MM.1S (cell line): ENCODE results near the gene RUSF1.
"Not testable (repeated sequence)": the region's sequence is repeated elsewhere in the genome, so short reads cannot be mapped to it uniquely, and the experiment has no call there.

ENCODE experiments used
- DNase-seq: peaks from one replicate; pipeline ENCODE4 v3.0.0-alpha.2; 2015
- H2AFZ ChIP-seq: fragments of 300-600 bp; sonication (generic); 2 replicates; pipeline ENCODE4 v1.6.0; 2016; ENCODE audit warnings: antibody characterized with exemption, low read length
- H3F3A ChIP-seq: fragments of 300-600 bp; sonication (generic); 2 replicates; pipeline ENCODE4 v1.6.1; 2016; ENCODE audit warnings: mild to moderate bottlenecking, antibody characterized with exemption, low read length, moderate library complexity, mixed read lengths; ENCODE audit not compliant: insufficient read depth
- H3K27ac ChIP-seq: fragments of 300-600 bp; sonication (generic); 2 replicates; pipeline ENCODE4 v1.5.1; 2016; ENCODE audit warnings: mild to moderate bottlenecking, low read length
- H3K27me3 ChIP-seq: fragments of 300-600 bp; sonication (generic); replicated peaks from 2 replicates; pipeline ENCODE4 v1.6.0; 2016; ENCODE audit warnings: low read length; ENCODE audit not compliant: insufficient read depth
- H3K36me3 ChIP-seq: fragments of 300-600 bp; sonication (generic); replicated peaks from 2 replicates; pipeline ENCODE4 v1.6.1; 2016; ENCODE audit warnings: mild to moderate bottlenecking, low read length, mixed read lengths; ENCODE audit not compliant: insufficient read depth
- H3K4me1 ChIP-seq: fragments of 300-600 bp; sonication (generic); 2 replicates; pipeline ENCODE4 v1.6.1; 2016; ENCODE audit warnings: low read length, mixed read lengths
- H3K4me2 ChIP-seq: fragments of 300-600 bp; sonication (generic); 2 replicates; pipeline ENCODE4 v1.6.0; 2016; ENCODE audit warnings: low read depth, low read length
- H3K4me3 ChIP-seq: fragments of 300-600 bp; sonication (generic); 2 replicates; pipeline ENCODE4 v1.5.1; 2016; ENCODE audit warnings: low read length, mixed read lengths
- H3K79me2 ChIP-seq: fragments of 300-600 bp; sonication (generic); 2 replicates; pipeline ENCODE4 v1.6.1; 2016; ENCODE audit warnings: mixed run types, low read length, mixed read lengths
- H3K9ac ChIP-seq: fragments of 300-600 bp; sonication (generic); 2 replicates; pipeline ENCODE4 v1.6.1; 2016; ENCODE audit warnings: low read length, mixed read lengths
- H3K9me2 ChIP-seq: fragments of 300-600 bp; sonication (generic); replicated peaks from 2 replicates; pipeline ENCODE4 v1.6.1; 2016; ENCODE audit warnings: mild to moderate bottlenecking, low read length, mixed read lengths; ENCODE audit not compliant: insufficient read depth
- H3K9me3 ChIP-seq: fragments of 300-600 bp; sonication (generic); replicated peaks from 2 replicates; pipeline ENCODE4 v1.6.1; 2016; ENCODE audit warnings: mild to moderate bottlenecking, low read length, mixed read lengths; ENCODE audit not compliant: insufficient read depth
- H4K20me1 ChIP-seq: fragments of 300-600 bp; sonication (generic); 2 replicates; pipeline ENCODE4 v1.6.1; 2016; ENCODE audit warnings: mild to moderate bottlenecking, low read length, moderate library complexity, mixed read lengths; ENCODE audit not compliant: insufficient read depth
- CTCF ChIP-seq: fragments of 300-600 bp; sonication (generic); IDR thresholded peaks from 2 replicates; pipeline ENCODE4 v1.5.1; 2016; ENCODE audit warnings: antibody characterized with exemption, low read length, mixed read lengths
- EZH2 ChIP-seq: fragments of 300-600 bp; sonication (generic); optimal IDR thresholded peaks from 2 replicates; pipeline ENCODE3; 2017; ENCODE audit warnings: low read depth, mild to moderate bottlenecking, antibody characterized with exemption, low read length, mixed read lengths
- EZH2phosphoT487 ChIP-seq: fragments of 300-600 bp; sonication (generic); IDR thresholded peaks from 2 replicates; pipeline ENCODE4 v1.6.1; 2018; ENCODE audit warnings: antibody characterized with exemption, low read length

RUSF1 gene

GRCh38 chr16:31527734-31528274, 19.6 kb upstream of the RUSF1 start, which contains the start of gene AHSP:
TSS of gene AHSP (plus strand) at chr16:31527900. CDS start at chr16:31528140, 240 bp downstream.
- Histone ChIP-seq H3K79me2 (no peaks in the 10 kb centered on the region), H3K9me2 (no peaks in the 10 kb centered on the region), H3K4me1 (no peaks in the 10 kb centered on the region), H3K36me3 (no peaks in the 10 kb centered on the region), H4K20me1 (no peaks in the 10 kb centered on the region), H3K9me3 (no peaks in the 10 kb centered on the region), H3F3A (no peaks in the 10 kb centered on the region), H3K9ac (no peak within 1 kb of the TSS), H3K27ac (no peak within 1 kb of the TSS), H3K4me3 (no peak within 1 kb of the TSS), H3K4me2 (no peak within 1 kb of the TSS), H3K27me3 (peaks cover 16% of the 10 kb centered on the region), H2AFZ (no peak within 1 kb of the TSS)
- no peak for TF ChIP-seq CTCF
- no peak for DNase-seq

GRCh38 chr16:31525113-31525512, 16.9 kb upstream of the RUSF1 start:
- Histone ChIP-seq H3K79me2 (no peaks in the 10 kb centered on the region), H3K4me1 (no peaks in the 10 kb centered on the region), H3K9ac (no peak overlapping the region), H3K27ac (no peak overlapping the region), H3K4me3 (no peak overlapping the region), H3K9me2 (no peaks in the 10 kb centered on the region), H3F3A (no peaks in the 10 kb centered on the region), H3K4me2 (no peak overlapping the region), H3K36me3 (no peaks in the 10 kb centered on the region), H2AFZ (no peak overlapping the region), H3K9me3 (no peaks in the 10 kb centered on the region), H3K27me3 (peaks cover 12% of the 10 kb centered on the region), H4K20me1 (no peaks in the 10 kb centered on the region)
- DNase-seq: no peak
- TF ChIP-seq CTCF (no peak), EZH2phosphoT487 (no peak), EZH2 (no peak)

- H3K4me1 ChIP-seq, H2AFZ ChIP-seq, H3K27ac ChIP-seq, H3K9ac ChIP-seq, H3K9me3 ChIP-seq, H3K4me3 ChIP-seq, H3K9me2 ChIP-seq, H3K36me3 ChIP-seq, H3K4me2 ChIP-seq, H3K79me2 ChIP-seq, H4K20me1 ChIP-seq, H3F3A ChIP-seq, DNase-seq, H3K27me3 ChIP-seq: not testable (repeated sequence)
Observed at GRCh38 chr16:31523768-31524167, 15.6 kb upstream of the RUSF1 start.

- H3K9me3 ChIP-seq: no peaks in the 10 kb centered on the region
- TF ChIP-seq EZH2 (no peak), EZH2phosphoT487 (no peak), CTCF (no peak)
- no peaks in the 10 kb centered on the region for H3K9me2 ChIP-seq
- no peaks in the 10 kb centered on the region for H3F3A ChIP-seq
- no peaks in the 10 kb centered on the region for H3K4me1 ChIP-seq
- no peaks in the 10 kb centered on the region for H3K36me3 ChIP-seq
- H3K27ac ChIP-seq: no peak overlapping the region
- no peaks in the 10 kb centered on the region; the same call in 1 of the 2 replicates for H3K27me3 ChIP-seq
- no peak for DNase-seq
- no peak overlapping the region for H3K4me3 ChIP-seq
- H2AFZ ChIP-seq: no peak overlapping the region
- H4K20me1 ChIP-seq: no peaks in the 10 kb centered on the region
- no peak overlapping the region for H3K4me2 ChIP-seq
- no peaks in the 10 kb centered on the region for H3K79me2 ChIP-seq
- no peak overlapping the region for H3K9ac ChIP-seq
Observed at GRCh38 chr16:31522071-31522470, 13.9 kb upstream of the RUSF1 start.
